HG02623 (cell line): Measurements from ENCODE around the gene TLL2.

Experiments
- ATAC-seq: cut with Tn5 transposase; IDR thresholded peaks from one replicate; pipeline ENCODE4 v1.9.1; 2021; ENCODE audit warnings: moderate library complexity; ENCODE audit not compliant: unreplicated experiment

The TLL2 gene

GRCh38 chr10:96431211-96431970, 82.3 kb downstream of the TLL2 start:
- no peak for ATAC-seq

DNA sequence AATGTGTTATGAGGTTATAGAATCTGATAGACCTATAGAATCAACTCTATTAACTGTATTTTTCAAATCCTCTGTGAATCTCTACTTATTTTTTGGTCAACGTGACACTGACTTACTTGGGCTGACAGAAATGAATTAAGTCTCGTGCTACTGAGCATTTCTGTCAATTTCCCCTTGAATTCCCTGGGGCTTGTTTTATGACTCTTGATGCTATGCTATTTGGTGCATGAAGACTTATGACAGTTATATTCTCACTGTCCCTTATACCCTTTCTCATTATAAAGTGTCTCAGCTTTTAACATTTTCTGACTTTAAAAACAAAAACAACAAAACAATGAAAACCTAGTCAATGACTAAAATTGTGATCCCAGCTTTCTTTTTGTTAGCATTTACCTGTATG, 86.4 kb downstream of the TLL2 start:
- ATAC-seq = no peak

- no peak for ATAC-seq
Observed at GRCh38 chr10:96422525-96422924, 91.2 kb downstream of the TLL2 start.

- ATAC-seq = no peak
Observed at GRCh38 chr10:96421995-96422394, 91.7 kb downstream of the TLL2 start.

GRCh38 chr10:96420228-96421009, 93.3 kb downstream of the TLL2 start:
- no peak for ATAC-seq

DNA sequence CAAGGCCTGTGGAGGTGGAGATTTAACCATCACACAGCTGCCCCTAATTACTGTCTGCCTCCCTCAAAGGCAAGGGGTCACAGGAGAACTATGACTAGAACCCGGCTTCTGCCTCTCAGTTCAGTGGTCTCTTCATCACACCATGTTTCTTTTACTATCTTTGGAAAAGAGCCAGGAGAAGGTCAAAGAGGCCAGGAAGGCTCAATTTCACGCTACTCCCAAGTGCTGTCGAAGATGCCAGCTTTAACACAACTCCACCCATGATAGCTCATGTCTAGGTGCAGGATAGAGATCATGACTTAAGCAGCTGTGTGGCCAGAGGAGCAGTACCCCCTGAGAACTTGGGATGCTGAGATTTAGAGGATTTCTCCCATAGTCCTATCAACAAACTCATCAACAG, 94.4 kb downstream of the TLL2 start:
- no peak for ATAC-seq

- no peak for ATAC-seq
Observed at GRCh38 chr10:96418582-96418981, 95.1 kb downstream of the TLL2 start.

DNA sequence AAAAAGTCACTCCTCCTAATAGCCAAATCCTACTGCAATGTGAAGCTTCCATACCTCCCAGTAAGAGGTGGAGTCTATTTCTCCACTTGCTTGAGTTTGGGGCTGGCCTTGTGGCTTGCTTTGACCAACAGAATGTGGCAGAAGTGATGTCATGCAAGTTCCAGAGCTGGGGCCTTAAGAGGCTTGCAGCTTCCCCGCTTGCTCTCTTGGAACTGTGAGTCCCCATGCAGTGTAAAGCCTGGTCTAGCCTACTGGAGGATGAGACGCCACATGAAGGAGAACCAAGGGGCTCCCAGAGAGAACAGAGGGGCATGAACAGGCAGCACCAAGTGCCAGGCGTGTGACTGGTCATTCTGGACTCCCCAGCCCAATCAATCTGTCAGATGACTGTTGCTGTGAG, 96.3 kb downstream of the TLL2 start:
- ATAC-seq = no peak

GRCh38 chr10:96416643-96417042, 97.1 kb downstream of the TLL2 start:
- ATAC-seq = no peak

- no peak for ATAC-seq
Observed at GRCh38 chr10:96415891-96416554, 97.7 kb downstream of the TLL2 start.

- no peak for ATAC-seq
Observed at GRCh38 chr10:96415150-96415890, 98.4 kb downstream of the TLL2 start.

- no peak for ATAC-seq
Observed at GRCh38 chr10:96414303-96414702, 99.4 kb downstream of the TLL2 start.

DNA sequence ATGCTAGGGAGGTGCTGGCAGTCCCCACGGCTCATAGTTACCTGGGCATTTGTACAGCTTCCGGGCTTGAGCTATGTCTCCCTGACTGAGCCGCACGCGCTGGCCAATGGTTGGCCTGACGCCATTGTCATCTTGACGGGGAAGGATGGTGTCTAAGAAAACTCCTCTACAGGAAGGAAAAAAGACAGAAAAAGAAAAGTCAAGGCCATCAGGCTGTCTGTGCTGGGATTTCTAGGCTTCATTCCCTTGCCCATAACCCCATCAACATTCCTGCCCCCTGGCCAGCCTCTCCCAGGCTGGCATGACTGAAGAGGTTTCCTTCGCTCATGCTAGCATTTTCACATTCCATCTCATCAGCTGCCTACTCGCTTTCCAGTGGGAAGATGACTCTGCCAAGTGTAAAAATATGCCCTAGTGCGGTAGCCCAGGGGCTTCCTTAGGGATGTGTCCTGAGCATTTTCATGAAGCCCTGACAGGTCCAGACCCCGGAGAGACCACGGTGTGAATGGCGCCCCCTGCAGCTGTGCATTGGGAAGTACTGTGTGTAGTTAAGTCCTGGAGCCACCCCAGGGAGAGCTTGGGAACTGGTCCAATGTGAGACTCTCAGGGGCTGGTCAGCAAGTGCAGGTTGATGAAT, 100.5 kb downstream of the TLL2 start:
- no peak for ATAC-seq

- no peak for ATAC-seq
Observed at GRCh38 chr10:96411716-96412320, 101.9 kb downstream of the TLL2 start.

- ATAC-seq = no peak
Observed at GRCh38 chr10:96410296-96410695, 103.4 kb downstream of the TLL2 start.

GRCh38 chr10:96408201-96408600, 105.5 kb downstream of the TLL2 start:
- ATAC-seq = no peak

GRCh38 chr10:96407560-96408069, 106.1 kb downstream of the TLL2 start:
- ATAC-seq = no peak

DNA sequence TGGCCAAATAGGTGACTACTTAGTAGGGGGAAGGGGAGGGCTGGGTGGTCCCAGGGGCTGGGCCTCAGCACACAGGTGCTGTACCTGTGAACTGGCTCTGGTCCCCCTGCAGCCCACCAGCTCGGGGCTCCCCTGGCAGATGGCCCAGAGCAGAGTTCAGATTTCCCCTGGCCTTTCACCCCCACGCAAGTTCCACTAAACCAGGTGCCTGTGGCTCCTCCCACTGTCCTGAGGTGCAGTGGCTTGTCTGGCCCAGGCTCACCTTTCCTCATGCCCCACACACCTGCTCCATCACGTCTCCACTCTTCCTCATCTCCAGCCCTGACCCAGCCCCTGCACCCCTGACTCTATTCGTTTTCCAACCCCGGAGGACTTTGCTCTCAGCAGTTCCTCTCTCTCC, 107.6 kb downstream of the TLL2 start:
- ATAC-seq = no peak

GRCh38 chr10:96402417-96403305, 111.1 kb downstream of the TLL2 start:
- no peak for ATAC-seq
